Embryonic facial prominence (tissue), 1 donor: ENCODE data around the gene ZNF580.

Experiments used
- DNase-seq: peaks from one replicate; pipeline ENCODE4 v3.0.0-alpha.2; 2016; ENCODE audit errors: extremely low spot score

Gene ZNF580

GRCh38 chr19:55691561-55692481, 51.0 kb downstream of the ZNF580 start:
- no peak for DNase-seq

DNA sequence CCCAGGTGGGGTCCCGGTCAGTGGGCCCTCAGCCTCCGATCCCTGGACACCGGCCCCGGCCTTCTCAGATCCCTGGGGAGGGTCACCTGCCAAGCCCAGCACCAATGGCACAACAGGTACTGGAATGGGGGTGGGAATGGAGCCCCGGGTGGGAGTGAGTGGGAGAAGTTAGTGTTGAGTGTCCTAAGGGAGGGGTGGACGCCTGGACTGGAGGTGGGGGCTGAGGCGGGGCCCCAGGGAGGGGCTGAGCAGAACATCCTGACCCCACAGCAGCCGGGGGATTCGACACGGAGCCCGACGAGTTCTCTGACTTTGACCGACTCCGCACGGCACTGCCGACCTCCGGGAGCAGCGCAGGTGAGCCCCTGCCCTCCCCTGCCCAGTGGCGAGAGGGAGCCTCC, 51.9 kb downstream of the ZNF580 start:
- no peak for DNase-seq
